Central memory CD8-positive, alpha-beta T cell (primary cell): ENCODE data around the gene TLE4.

Experiments
- ATAC-seq: fragments of 150-1000 bp; cut with Tn5 transposase; replicated peaks from 2 replicates; pipeline ENCODE4 v1.10.0; 2022; ENCODE audit warnings: mild to moderate bottlenecking, moderate FRiP score, moderate number of reproducible peaks; ENCODE audit not compliant: poor library complexity, severe bottlenecking; ENCODE audit errors: extremely low read depth
- DNase-seq, 2 donors: peaks; one replicate each; pipeline ENCODE4 v3.0.0; 2021; ENCODE audit warnings: low spot score in 2 of 2
- H3K27ac Mint-ChIP-seq: one replicate; pipeline ENCODE4 v1.8.0; 2022; ENCODE audit warnings: low read depth, mild to moderate bottlenecking, moderate library complexity, mixed read lengths
- H3K27me3 Mint-ChIP-seq: one replicate; pipeline ENCODE4 v1.8.0; 2022; ENCODE audit warnings: mixed read lengths
- H3K36me3 Mint-ChIP-seq: one replicate; pipeline ENCODE4 v1.8.0; 2022; ENCODE audit warnings: mild to moderate bottlenecking, moderate library complexity, mixed read lengths; ENCODE audit not compliant: insufficient read depth
- H3K4me1 Mint-ChIP-seq: one replicate; pipeline ENCODE4 v1.8.0; 2022; ENCODE audit warnings: mixed read lengths
- H3K4me3 Mint-ChIP-seq: one replicate; pipeline ENCODE4 v1.8.0; 2022; ENCODE audit warnings: mild to moderate bottlenecking, moderate library complexity, mixed read lengths
- H3K9me3 Mint-ChIP-seq: one replicate; pipeline ENCODE4 v1.8.0; 2022; ENCODE audit warnings: mixed read lengths

The TLE4 gene

DNA sequence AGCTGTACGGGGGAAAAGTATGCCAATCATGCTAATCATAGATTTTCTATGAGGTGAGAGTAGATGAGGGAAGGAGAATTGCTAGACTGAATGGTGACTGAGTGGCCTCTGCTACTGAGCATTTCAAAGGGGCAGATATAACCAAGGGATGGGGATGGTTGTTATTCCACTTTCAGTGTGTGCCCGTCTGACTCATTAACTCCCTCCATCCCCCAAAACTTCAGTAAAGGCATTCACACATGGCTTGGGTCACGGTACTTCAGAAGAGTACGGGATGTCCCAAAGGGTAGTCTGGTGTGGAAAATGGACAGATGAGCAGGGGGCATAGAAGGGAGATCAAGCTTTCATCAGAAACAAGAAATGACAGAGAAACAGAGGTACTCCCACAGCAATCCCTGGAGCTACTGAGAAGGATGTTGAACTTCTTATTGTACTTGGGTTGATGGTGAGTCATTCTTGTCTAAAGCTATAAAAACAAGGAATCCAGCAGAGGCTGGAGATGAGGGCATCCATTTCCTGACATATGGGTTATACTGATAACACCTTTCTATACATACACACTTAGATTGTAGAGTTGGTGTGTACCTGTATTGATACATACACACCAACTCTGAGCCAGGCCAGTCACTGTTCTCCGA lies 8.9 kb upstream of the TLE4 start:
- H3K36me3 Mint-ChIP-seq: no peaks in the 10 kb centered on the region

DNA sequence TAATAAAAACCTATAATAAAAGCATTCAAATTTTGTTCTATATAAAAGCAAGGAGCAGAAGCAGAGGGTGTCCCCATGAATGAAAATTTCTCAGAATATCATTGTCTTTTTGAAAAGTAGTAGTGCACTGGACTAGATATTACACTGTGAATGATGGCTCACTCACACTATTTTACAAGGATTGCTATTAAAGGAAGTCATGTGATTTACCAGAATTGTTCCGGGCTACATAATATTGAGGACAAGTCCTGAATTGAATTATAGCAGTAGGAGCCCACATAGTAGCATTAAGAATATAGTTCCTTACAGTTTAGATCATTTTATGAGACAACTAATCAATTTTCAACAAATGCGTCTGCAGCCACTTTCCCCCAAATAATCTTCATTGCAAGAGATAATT lies 7.7 kb upstream of the TLE4 start:
- ATAC-seq (no peak), DNase-seq (no peak)
- Mint-ChIP-seq H3K4me3 (no peak overlapping the region), H3K27ac (no peak overlapping the region), H3K4me1 (no peaks in the 10 kb centered on the region), H3K27me3 (no peaks in the 10 kb centered on the region), H3K36me3 (no peaks in the 10 kb centered on the region), H3K9me3 (no peaks in the 10 kb centered on the region)

More for the DNA sequence above, 8.9 kb upstream of the TLE4 start:
- DNase-seq: no peak
- H3K4me3 Mint-ChIP-seq: no peak overlapping the region
- no peak overlapping the region for H3K27ac Mint-ChIP-seq
- no peaks in the 10 kb centered on the region for H3K4me1 Mint-ChIP-seq
- no peaks in the 10 kb centered on the region for H3K27me3 Mint-ChIP-seq
- no peaks in the 10 kb centered on the region for H3K9me3 Mint-ChIP-seq
- no peak for ATAC-seq

DNA sequence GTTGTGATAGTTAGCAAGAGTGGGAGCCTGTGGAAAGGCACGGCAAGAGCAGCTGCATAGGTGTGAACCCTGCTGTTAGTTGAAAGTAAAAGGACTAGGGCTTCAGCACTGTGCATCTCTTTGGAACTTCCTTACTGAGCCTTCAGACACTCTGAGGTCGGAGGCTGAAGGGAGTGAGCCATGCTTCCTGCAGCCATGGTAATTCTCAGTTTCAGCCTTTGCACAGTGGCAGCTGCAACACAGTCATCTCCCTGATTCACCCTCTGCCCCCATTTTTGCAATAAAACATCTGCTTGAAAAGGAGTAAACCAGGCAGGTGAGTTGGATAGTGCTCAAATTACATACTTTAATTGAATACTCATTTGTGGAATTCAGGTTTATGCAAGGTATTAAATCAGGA lies 6.5 kb upstream of the TLE4 start:
- H3K27ac Mint-ChIP-seq: no peak overlapping the region
- no peaks in the 10 kb centered on the region for H3K36me3 Mint-ChIP-seq
- no peak overlapping the region for H3K4me3 Mint-ChIP-seq
- H3K4me1 Mint-ChIP-seq: peaks cover 4% of the 10 kb centered on the region
- DNase-seq (no peak), ATAC-seq (no peak)
- H3K9me3 Mint-ChIP-seq: no peaks in the 10 kb centered on the region
- H3K27me3 Mint-ChIP-seq: no peaks in the 10 kb centered on the region

DNA sequence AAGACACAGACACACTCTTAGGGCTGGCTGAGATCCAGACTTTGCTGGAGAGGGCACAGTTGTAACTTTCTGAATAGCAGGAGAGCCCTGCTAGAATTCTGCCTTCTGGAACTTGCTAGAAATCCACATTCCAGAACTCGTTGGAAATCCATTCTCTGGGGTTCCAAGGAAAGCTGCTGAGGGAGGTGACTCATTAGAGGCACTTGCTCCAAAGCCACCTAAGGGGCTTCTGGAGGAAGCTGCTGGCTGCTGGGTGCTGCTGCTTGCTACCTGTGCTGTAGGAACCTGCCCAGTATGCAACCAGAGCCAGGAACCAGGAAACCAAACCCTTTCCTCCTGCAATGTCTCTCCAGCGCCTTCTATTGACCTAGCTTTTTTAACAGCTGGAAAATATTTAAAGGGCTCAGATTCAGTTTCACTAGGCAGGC lies 4.1 kb upstream of the TLE4 start:
- Mint-ChIP-seq H3K36me3 (no peaks in the 10 kb centered on the region), H3K4me3 (no peak overlapping the region), H3K27ac (no peak overlapping the region), H3K4me1 (peaks cover 7% of the 10 kb centered on the region), H3K9me3 (no peaks in the 10 kb centered on the region), H3K27me3 (no peaks in the 10 kb centered on the region)
- ATAC-seq (no peak), DNase-seq (no peak)

DNA sequence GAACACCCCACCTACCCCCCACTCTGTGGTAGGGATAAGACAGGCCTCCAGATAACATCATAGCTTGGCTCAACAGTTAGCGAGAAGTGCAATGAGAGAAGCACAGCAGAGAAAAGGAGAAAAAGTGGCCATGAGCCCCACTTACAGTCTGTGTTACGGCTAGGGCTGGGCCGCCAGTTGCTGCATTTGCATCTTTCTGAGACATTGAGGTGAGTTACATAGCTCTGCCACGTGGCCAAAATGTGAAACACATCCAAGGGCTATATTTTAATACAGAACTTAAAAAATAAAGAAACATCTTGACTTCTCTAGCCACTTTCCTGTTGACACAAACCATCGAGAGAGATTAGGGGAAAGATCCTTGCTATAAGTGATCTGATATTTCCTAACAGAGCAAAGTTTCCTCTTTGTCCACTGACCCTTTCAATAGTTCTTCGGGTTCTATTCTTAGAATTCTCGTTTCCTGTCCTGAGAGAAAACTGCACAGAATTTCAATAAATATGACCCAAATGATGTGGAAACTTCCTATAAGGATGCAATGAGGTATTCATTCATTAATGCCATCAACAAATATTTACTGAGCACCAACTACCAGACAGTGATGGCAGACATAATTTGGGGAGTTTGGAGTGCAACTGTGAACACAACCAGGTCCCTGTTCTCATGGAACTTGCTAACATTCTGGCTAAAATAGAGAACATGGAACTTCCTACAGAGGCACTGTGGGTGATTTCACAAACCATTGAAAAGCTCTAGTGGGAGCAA lies 3.2 kb upstream of the TLE4 start:
- H3K36me3 Mint-ChIP-seq: peaks cover 6% of the 10 kb centered on the region

DNA sequence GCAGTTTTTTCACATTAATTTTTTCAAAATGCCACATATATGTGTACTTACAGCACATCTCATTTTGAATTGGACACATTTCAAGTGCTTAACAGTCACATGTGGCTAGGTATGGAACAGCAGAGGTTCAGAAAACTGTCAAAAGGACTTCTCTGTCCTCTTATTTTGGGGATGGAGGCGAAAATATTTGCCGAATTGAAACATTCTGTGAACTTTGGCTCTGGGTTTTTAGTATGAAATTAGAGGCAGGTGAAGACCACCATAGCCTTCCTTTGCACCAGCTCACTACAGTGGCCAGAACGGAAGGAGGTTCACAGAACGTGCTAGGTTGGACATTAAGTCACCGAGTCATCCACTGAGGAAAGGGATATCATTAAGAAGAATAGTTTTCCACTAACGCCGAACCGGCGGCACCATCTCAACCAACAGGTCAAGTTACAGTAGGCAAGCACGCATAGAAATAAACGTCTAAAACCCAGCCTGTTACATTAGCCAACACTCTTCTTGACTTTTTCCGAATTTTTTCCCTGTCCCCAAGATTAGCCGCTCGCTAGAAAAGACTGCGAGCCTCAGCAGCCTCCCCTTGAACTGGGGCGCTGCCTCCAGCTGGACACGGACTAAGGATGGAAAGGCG lies 1.8 kb upstream of the TLE4 start:
- DNase-seq: no peak
- ATAC-seq: no peak
- no peaks in the 10 kb centered on the region for H3K9me3 Mint-ChIP-seq
- peaks cover 22% of the 10 kb centered on the region for H3K4me1 Mint-ChIP-seq
- no peak overlapping the region for H3K27ac Mint-ChIP-seq
- H3K4me3 Mint-ChIP-seq: no peak overlapping the region
- H3K36me3 Mint-ChIP-seq: peaks cover 9% of the 10 kb centered on the region
- no peaks in the 10 kb centered on the region for H3K27me3 Mint-ChIP-seq

More for the DNA sequence above, 3.2 kb upstream of the TLE4 start:
- DNase-seq (no peak), ATAC-seq (no peak)
- no peak overlapping the region for H3K4me3 Mint-ChIP-seq
- no peaks in the 10 kb centered on the region for H3K9me3 Mint-ChIP-seq
- H3K27ac Mint-ChIP-seq: no peak overlapping the region
- H3K4me1 Mint-ChIP-seq: peaks cover 8% of the 10 kb centered on the region
- H3K27me3 Mint-ChIP-seq: no peaks in the 10 kb centered on the region

DNA sequence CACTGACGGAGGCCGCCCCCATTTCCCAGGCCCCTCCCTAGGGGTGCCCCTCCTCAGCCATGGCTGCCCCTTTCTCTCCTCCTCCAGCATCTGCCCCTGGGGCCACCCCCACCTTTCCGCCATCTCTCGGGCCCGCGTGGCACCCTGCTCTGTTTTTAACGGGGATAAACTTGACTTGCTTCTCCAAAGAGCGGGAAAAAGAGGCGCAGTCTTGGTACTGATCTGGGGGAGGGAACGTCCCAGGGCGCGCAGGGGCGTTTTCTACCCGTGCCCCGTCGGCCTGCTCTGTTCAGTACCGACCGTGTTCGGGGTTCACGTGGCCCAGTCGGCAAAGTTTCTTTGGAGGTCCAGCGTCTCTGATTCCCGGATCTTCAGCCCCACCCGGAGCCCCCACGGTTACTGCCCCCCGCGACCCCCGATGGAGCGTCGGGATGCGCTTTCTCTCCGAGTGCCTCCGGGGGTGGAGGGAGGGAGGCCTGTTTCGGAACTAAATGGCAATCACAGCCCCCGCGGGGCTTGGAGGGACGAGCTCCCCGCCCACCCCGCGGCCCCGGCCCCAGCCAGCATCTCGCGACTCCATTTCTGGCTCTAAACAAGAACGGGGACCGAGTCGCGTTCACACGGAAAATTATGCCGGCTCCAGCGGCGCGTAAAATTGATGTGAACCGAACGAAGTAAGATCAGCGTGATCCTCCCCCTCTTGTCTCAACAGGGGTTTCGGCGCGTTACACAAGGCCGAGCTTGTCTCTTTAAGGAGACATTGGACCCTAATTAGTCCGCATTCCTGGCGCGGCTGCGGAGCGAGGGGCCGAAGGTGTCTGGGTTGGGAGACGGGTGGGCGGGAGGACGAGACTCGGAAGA lies 1.1 kb upstream of the TLE4 start:
- peak in 1 of 2 donors; percentile 18 for DNase-seq
- Mint-ChIP-seq H3K4me1 (peaks cover 25% of the 10 kb centered on the region), H3K27ac (no peak overlapping the region), H3K9me3 (no peaks in the 10 kb centered on the region), H3K36me3 (peaks cover 9% of the 10 kb centered on the region), H3K27me3 (no peaks in the 10 kb centered on the region), H3K4me3 (no peak overlapping the region)
- ATAC-seq: no peak

DNA sequence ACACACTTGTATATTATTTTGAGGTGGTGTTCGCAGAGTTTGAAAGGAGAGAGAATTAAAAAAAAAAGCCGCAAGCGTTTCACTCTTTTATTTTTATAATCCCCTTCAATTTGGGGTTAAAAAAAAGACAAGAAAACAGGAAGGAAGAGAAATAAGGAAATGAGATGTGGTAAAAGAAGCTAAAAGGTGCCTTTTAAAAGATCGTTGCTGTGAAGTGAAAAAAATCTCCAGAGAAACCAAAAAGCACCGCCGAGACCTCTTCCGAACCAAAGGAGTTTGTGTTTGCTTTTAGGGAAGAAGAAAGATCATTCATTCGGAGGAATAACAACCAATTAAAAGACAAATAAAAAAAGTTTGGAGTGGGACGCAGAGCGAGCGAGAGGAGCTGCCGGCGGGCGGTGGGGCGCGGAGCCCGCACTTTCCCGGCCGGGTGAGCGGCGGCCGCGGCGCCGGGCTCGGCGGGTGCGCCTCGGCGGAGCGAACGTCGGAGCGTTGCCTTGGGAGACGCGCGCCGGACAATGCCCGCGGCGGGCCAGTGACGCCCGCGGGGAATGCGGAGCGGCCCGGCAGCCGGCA lies 355 bp downstream of the TLE4 start:
- Mint-ChIP-seq H3K27ac (no peak overlapping the region), H3K4me3 (no peak overlapping the region), H3K9me3 (no peaks in the 10 kb centered on the region), H3K4me1 (peaks cover 39% of the 10 kb centered on the region), H3K27me3 (no peaks in the 10 kb centered on the region), H3K36me3 (peaks cover 15% of the 10 kb centered on the region)
- no peak for ATAC-seq
- DNase-seq: peak; percentile 16 to 22

DNA sequence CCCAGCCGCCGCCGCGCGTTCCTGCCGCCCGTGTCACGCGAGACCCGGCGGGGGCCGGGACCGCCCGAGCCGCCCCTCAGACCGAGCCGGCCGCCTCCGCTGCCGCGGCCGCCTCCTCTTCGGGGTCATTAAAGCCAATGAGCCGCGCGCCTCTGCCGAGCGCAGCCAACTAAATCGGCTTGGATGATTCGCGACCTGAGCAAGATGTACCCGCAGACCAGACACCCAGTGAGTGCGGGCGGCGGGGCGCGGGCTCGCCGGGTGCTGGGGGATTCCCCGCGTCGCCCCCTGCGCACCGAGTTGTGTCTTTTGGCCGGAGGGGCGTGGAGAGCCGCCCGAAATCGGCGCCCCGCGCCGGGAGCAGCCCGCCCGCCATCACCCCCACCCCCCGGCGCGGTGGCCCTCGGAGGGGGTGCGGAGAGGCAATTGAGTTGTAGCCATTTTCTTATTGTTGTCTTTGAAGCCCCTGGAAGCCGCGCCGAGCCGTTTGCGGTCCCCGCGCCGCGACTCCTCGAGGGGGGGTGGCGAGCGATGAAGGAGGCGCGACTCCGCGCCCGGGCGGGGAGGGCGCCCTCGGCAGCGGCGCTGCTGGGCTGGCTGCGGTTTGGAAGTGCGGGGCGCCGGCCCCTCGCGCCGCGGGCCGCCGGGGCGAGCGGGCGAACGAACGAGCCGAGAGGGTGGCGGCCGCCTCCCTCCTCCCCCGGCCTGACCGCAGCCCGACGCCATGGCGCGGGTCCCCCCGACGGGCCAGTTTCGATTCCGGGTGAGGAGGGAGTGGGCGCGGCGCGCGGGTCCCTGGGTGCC lies 1.0 kb downstream of the TLE4 start:
- no peaks in the 10 kb centered on the region for H3K9me3 Mint-ChIP-seq
- no peaks in the 10 kb centered on the region for H3K27me3 Mint-ChIP-seq
- no peak overlapping the region for H3K4me3 Mint-ChIP-seq
- ATAC-seq: no peak
- peak; percentile 48 to 60 for DNase-seq
- H3K4me1 Mint-ChIP-seq: peaks cover 46% of the 10 kb centered on the region
- H3K36me3 Mint-ChIP-seq: peaks cover 15% of the 10 kb centered on the region
- H3K27ac Mint-ChIP-seq: no peak overlapping the region

DNA sequence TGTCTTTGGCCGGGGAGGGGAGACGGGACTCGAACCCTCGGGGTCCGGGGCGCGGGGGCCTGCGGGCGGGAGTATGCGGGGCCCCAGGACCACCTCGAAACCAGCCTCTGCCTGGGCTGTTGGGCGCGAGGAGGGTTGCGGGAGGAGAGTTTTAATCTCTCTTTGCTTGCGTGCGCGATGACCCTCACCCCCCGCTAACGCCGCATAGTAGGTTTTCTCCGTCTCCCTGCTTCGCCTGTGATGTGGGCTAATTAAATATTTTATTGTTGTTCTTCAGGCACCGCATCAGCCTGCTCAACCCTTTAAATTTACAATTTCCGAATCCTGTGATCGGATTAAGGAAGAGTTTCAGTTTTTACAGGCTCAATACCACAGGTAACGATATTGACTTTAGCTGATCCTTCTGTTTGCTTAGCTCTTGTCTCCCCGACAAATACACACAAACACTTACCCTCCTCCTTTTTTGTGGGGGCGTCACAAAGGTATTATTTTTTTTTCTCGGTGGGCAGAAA lies 1.7 kb downstream of the TLE4 start:
- Mint-ChIP-seq H3K27ac (no peak overlapping the region), H3K4me1 (peaks cover 53% of the 10 kb centered on the region), H3K36me3 (peaks cover 15% of the 10 kb centered on the region), H3K9me3 (no peaks in the 10 kb centered on the region), H3K4me3 (no peak overlapping the region), H3K27me3 (no peaks in the 10 kb centered on the region)
- ATAC-seq (no peak), DNase-seq (no peak)

DNA sequence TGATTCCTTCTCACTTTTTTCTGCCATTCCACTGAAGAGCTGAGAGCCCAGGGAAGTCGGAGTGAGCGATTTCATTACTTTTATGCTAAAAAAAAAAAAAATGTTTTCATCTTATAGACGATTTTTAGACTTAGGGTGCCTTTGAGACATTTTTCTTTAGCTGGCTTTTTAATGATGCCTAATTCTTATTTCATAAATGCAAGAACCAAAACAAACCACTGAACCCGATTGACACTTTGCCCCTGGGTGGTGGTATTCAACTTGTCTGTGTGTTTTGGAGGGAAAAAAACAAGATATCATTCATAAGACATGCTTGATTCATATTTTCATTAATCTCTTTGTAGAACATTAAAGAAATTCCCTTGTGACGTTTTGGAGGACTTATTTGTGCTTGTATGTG lies 2.4 kb downstream of the TLE4 start:
- no peak overlapping the region for H3K27ac Mint-ChIP-seq
- H3K9me3 Mint-ChIP-seq: no peaks in the 10 kb centered on the region
- H3K4me3 Mint-ChIP-seq: no peak overlapping the region

More for the DNA sequence above, 2.4 kb downstream of the TLE4 start:
- Mint-ChIP-seq H3K27me3 (no peaks in the 10 kb centered on the region), H3K4me1 (peaks cover 59% of the 10 kb centered on the region), H3K36me3 (peaks cover 15% of the 10 kb centered on the region)
- DNase-seq: no peak
- ATAC-seq: no peak
